Calu3 (cell line): ENCODE data around the gene HMMR. TPM values are rescaled to one million over a fixed set of nuclear protein-coding genes. Genes with fewer than 3 reads are reported as not detected.

Experiments
- BruUV-seq: library from RNA; stranded (reverse); fragments of 400-500 nt; replicated peaks from 2 replicates; lab custom pipeline; 2021; lab: Mats Ljungman, UMichigan
- CTCF ChIA-PET: fragments of 300-600 bp; sonication (Branson Sonifier 250); formaldehyde crosslinking; loops from one replicate; lab custom pipeline; 2022; ENCODE audit warnings: antibody characterized with exemption; lab: Charles Lee
- DNase-seq: peaks from one replicate; pipeline ENCODE4 v3.0.0; 2022
- H3K27ac Mint-ChIP-seq: one replicate; pipeline ENCODE4 v1.8.0; 2022; ENCODE audit warnings: mixed read lengths; ENCODE audit not compliant: unreplicated experiment
- H3K27me3 Mint-ChIP-seq: one replicate; pipeline ENCODE4 v1.8.0; 2022; ENCODE audit warnings: mixed read lengths; ENCODE audit not compliant: unreplicated experiment
- H3K36me3 Mint-ChIP-seq: one replicate; pipeline ENCODE4 v1.8.0; 2022; ENCODE audit warnings: mild to moderate bottlenecking, moderate library complexity, mixed read lengths; ENCODE audit not compliant: insufficient read depth, unreplicated experiment
- H3K4me1 Mint-ChIP-seq: one replicate; pipeline ENCODE4 v1.8.0; 2022; ENCODE audit warnings: mild to moderate bottlenecking, low read depth, mixed read lengths; ENCODE audit not compliant: unreplicated experiment
- H3K4me3 Mint-ChIP-seq: one replicate; pipeline ENCODE4 v1.8.0; 2022; ENCODE audit warnings: mild to moderate bottlenecking, low read depth, moderate library complexity, mixed read lengths; ENCODE audit not compliant: unreplicated experiment
- H3K9me3 Mint-ChIP-seq: one replicate; pipeline ENCODE4 v1.8.0; 2022; ENCODE audit warnings: low read depth, mixed read lengths; ENCODE audit not compliant: unreplicated experiment
- intact Hi-C: fragments of 100-400 bp; cut with micrococcal nuclease; formaldehyde crosslinking; loops from one replicate; pipeline ENCODE4 v1.10.0; 2022; ENCODE audit not compliant: unreplicated experiment
- total RNA-seq: library from RNA; stranded (reverse); gene quantifications from 2 replicates; pipeline ENCODE4 v1.2.3, GENCODE V29; 2022
- TF ChIP-seq, protein P1 (sequence below): fragments of 200-600 bp; IDR thresholded peaks from one replicate; pipeline ENCODE4 v1.8.0; 2022; ENCODE audit warnings: antibody characterized with exemption; ENCODE audit not compliant: unreplicated experiment

The HMMR gene
- total RNA-seq, 1 experiment from 2014 or later: 54.3 TPM

DNA sequence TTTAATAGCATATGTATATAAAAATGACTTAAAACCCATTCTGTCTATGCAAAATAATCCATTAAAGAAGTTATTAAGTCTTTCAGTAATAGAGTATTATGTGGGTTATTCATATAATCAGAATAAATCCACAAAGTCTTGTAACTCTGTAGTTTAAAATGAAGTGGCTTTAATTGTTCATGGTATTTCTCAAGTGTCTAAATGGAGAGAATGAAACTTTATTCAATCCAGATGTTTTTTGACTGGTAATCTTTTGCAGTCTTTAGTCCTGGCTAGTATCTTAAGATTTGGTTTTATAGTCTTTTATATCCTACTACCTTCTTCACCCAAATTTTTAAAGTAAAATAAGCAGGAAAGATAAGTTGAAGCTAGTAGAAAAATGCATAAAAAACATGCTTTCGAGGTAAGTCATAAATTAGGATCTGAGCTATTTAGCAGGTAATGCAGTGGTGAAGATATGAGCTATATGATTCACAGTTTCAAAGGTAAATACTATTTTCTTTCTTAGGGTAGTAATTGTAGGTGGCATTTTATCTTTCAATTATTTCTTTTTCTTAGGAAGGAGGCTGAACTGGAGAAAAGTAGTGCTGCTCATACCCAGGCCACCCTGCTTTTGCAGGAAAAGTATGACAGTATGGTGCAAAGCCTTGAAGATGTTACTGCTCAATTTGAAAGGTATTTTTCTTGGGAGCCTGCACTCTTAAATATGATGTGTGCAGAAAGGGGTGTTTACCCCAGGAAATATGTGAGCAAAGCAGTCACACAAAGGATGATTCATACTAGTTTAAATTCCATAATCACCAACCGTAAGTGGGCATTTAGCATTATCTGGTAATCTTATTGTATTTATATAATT, 17.9 kb downstream of the HMMR start:
- intact Hi-C loops: no loop called here
- peaks cover 10% of the 10 kb centered on the region for H3K36me3 Mint-ChIP-seq
- CTCF ChIA-PET: interaction anchor here (2.1 kb wide), 1 partner anchor 18 kb away, joined by 7 read pairs; the partner anchor contains the start of genes HMMR and NUDCD2
- H3K9me3 Mint-ChIP-seq: no peaks in the 10 kb centered on the region
- no peaks in the 10 kb centered on the region for H3K4me1 Mint-ChIP-seq
- H3K4me3 Mint-ChIP-seq: no peak overlapping the region
- DNase-seq: no peak
- TF ChIP-seq, protein P1, sequence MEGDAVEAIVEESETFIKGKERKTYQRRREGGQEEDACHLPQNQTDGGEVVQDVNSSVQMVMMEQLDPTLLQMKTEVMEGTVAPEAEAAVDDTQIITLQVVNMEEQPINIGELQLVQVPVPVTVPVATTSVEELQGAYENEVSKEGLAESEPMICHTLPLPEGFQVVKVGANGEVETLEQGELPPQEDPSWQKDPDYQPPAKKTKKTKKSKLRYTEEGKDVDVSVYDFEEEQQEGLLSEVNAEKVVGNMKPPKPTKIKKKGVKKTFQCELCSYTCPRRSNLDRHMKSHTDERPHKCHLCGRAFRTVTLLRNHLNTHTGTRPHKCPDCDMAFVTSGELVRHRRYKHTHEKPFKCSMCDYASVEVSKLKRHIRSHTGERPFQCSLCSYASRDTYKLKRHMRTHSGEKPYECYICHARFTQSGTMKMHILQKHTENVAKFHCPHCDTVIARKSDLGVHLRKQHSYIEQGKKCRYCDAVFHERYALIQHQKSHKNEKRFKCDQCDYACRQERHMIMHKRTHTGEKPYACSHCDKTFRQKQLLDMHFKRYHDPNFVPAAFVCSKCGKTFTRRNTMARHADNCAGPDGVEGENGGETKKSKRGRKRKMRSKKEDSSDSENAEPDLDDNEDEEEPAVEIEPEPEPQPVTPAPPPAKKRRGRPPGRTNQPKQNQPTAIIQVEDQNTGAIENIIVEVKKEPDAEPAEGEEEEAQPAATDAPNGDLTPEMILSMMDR: no peak
- BruUV-seq: no TSS peak
- H3K27ac Mint-ChIP-seq: no peak overlapping the region
- no peaks in the 10 kb centered on the region for H3K27me3 Mint-ChIP-seq

DNA sequence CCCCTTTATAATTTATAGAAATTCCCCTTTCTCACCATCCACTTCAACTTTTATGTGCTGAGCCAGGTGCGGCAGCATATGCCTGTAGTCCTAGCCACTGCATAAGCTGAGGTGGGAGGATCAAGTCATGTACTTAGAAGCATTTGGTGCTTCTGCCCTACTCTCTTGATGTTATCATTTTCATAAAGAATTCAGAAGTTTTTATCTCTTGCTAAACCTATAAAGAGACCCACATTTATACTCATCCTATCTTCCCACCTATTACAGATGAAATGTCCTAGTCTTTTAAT, 18.5 kb downstream of the HMMR start:
- H3K27ac Mint-ChIP-seq: no peak overlapping the region
- no peaks in the 10 kb centered on the region for H3K27me3 Mint-ChIP-seq
- no TSS peak for BruUV-seq
- no peaks in the 10 kb centered on the region for H3K9me3 Mint-ChIP-seq
- peaks cover 10% of the 10 kb centered on the region for H3K36me3 Mint-ChIP-seq
- H3K4me1 Mint-ChIP-seq: no peaks in the 10 kb centered on the region
- intact Hi-C loops: no loop called here
- CTCF ChIA-PET: interaction anchor here (2.1 kb wide), 1 partner anchor 18 kb away, joined by 7 read pairs; the partner anchor contains the start of genes HMMR and NUDCD2
- TF ChIP-seq, protein P1: no peak
- no peak overlapping the region for H3K4me3 Mint-ChIP-seq
- DNase-seq: no peak

DNA sequence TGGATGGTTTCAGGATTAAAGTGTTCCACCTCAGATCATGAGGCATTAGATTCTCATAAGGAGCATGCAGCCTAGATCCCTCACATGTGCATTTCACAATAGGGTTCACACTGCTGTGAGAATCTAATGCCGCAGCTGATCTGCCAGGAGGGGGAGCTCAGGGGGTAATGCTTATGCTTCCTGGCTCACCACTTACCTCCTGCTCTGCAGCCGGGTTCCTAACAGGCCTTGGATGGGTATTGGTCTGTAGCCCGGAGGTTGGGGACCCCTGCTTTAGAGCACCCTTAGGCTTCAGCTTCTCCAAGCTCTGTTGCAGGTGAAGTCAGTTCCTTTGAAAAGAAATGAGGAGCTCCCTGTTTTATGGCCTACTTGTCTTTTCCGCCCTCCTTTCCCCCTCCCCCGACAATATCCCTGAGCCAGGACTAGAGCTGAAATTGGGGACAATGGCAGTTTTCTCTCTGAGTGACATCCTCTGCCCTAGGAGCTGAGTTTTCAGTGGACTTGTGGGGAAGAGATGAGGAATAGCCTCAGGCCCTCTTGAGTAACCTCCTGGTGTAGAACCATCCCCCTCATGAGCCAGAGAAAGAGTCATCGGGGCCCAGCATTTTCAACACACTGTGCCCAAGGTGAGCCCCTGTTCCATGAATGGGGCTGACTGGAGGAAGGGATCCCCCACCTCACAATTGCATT, 28.8 kb downstream of the HMMR start:
- CTCF ChIA-PET: no interaction called here
- intact Hi-C loops: no loop called here
- TF ChIP-seq, protein P1: no peak
- Mint-ChIP-seq H3K4me3 (no peak overlapping the region), H3K4me1 (no peaks in the 10 kb centered on the region), H3K36me3 (peaks cover 20% of the 10 kb centered on the region), H3K27me3 (no peaks in the 10 kb centered on the region), H3K9me3 (no peaks in the 10 kb centered on the region), H3K27ac (no peak overlapping the region)
- no peak for DNase-seq
- BruUV-seq: no TSS peak

DNA sequence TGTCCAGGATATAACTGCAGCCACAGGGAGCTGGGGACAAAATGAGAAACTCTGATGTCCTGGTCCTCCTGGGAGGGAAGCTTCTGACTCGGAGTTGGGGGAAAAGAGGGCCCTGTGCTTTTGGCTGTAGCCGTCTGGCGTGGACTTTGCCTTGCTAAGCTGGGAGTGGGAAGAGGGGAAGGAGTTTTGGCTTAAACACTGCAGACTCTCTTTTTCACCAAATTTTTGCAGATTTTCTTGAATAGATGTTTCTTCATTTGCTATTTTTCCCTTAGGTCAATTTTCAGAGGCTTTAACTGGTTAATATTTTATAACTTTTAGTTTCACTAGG, 29.3 kb downstream of the HMMR start:
- Mint-ChIP-seq H3K27me3 (no peaks in the 10 kb centered on the region), H3K4me1 (no peaks in the 10 kb centered on the region), H3K9me3 (no peaks in the 10 kb centered on the region), H3K36me3 (peaks cover 20% of the 10 kb centered on the region), H3K27ac (no peak overlapping the region), H3K4me3 (no peak overlapping the region)
- intact Hi-C loops: no loop called here
- DNase-seq: no peak
- BruUV-seq: no TSS peak
- TF ChIP-seq, protein P1: no peak
- CTCF ChIA-PET: no interaction called here
